ENCODE measurements around the gene KIF6.

KIF6 gene

DNA sequence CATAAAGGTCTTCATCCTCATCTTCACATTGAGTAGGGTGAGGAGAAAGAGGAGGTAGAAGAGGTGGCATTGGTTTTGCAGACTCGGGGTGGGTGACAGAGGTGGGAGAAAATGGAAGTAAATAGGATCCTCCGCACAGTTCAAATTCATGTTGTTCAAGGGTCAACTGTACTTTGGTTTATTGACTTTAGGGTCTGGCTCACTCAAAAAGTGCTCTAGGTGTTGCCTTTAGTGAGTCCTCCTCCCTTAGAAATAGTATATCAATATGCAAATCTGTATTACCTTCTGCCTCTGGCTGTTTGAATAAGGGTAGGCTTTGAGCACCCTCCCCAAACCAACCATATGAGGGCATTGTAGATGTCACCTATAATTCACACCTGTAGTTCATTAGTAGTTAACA, 54.7 kb downstream of the KIF6 start:
- H3K27ac ChIP-seq: peak overlapping the region in 2 of 11 experiments; percentile 28 to 31; a peak in 2 of 22 replicates

DNA sequence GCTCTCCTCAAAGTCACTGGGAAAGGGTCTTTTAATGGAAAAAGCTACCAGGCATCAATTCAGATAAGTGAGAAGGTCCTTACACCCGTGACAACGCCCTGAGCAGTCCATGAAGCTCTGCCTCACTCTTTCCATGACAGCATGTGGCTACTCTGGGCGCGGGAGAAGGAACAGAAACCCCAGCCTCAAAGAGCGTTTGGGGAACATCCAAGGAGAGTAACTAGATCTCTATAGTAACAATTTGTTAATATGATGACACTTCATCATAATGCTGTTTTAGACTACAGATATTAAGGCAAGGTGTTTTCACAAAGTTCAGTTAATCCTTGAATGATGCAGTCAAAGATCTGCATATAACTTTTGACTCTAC, 55.2 kb downstream of the KIF6 start:
- H3K27me3 ChIP-seq: no peaks in the 10 kb centered on the region
- H3K4me3 ChIP-seq: no peak overlapping the region
- no peak for TF ChIP-seq Cebpa-rat (IDR thresholded peaks at IDR 0.05)

More for the DNA sequence above, 54.7 kb downstream of the KIF6 start:
- Histone ChIP-seq H3K4me1 (peaks cover 0 to 28% (median 15%) of the 10 kb centered on the region in 10 experiments; a peak in 16 of 20 replicates), H3K36me3 (no peaks in the 10 kb centered on the region), H3K9me3 (replicated peaks in 1 of 11) (peaks cover 8 to 13% (median 10%) of the 10 kb centered on the region in 11 experiments; a peak in 20 of 22 replicates), H4K20me1 (no peaks in the 10 kb centered on the region), H3K4me3 (no peak overlapping the region), H3K9ac (no peak overlapping the region), H3K27me3 (no peaks in the 10 kb centered on the region), H3K4me2 (peak overlapping the region in 7 of 11 experiments; percentile 22 to 44 (median 39); a peak in 9 of 22 replicates)
- no peak for TF ChIP-seq Cebpa-rat (IDR thresholded peaks at IDR 0.05)

DNA sequence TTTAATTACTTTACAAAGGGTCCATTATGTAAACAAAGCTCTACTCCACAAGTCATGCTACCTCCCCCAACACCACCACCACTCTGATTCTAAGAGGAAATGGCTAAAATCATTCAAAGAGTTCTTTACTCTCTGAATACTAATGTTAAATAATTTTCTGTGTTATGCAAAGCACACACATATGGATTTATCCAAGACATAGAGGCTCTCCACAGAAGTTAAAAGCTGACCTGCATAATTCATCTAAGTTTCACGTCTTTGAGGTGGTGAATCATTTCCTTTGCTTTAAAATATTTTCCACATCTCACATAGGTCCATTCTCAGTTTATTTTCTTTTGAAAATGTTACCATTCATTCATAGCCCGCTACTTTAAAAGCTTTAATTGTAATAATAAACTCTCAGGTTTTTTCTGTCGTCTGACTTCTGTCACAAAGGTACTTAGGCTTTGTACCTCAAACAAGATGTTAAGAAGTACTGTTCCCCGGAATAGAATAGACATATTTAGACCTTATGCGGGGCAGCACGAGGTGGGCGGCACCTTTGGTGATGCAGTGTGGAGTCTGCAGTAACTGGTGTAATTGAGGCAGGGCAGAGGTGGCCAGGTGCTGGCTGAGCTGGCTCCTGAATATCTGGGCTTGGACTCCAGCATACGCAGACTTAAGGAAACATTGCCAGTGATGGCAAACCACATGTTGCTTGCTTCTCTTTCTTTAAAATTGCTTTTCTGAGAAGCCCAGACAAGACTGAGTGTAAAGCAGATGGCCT, 55.8 kb downstream of the KIF6 start:
- Histone ChIP-seq H3K9me3 (replicated peaks in 1 of 11) (peaks cover 6 to 13% (median 9%) of the 10 kb centered on the region in 11 experiments; a peak in 20 of 22 replicates), H3K27ac (peak overlapping the region in 2 of 11 experiments; percentile 25 to 49; a peak in 4 of 22 replicates), H3K4me2 (peak overlapping the region in 4 of 11 experiments; percentile 1 to 45 (median 36); a peak in 5 of 22 replicates), H3K36me3 (no peaks in the 10 kb centered on the region), H3K4me1 (peaks cover 0 to 28% (median 15%) of the 10 kb centered on the region in 10 experiments; a peak in 16 of 20 replicates), H3K9ac (no peak overlapping the region), H3K27me3 (no peaks in the 10 kb centered on the region), H3K4me3 (no peak overlapping the region), H4K20me1 (no peaks in the 10 kb centered on the region)
- TF ChIP-seq Cebpa-rat (IDR thresholded peaks at IDR 0.05): no peak

More for the DNA sequence above, 55.2 kb downstream of the KIF6 start:
- no peak overlapping the region for H3K9ac ChIP-seq
- H3K4me1 ChIP-seq: peaks cover 0 to 28% (median 15%) of the 10 kb centered on the region in 10 experiments; a peak in 16 of 20 replicates
- no peaks in the 10 kb centered on the region for H3K36me3 ChIP-seq
- H3K27ac ChIP-seq: peak overlapping the region in 3 of 11 experiments; percentile 25 to 49 (median 28); a peak in 4 of 22 replicates
- H3K4me2 ChIP-seq: peak overlapping the region in 4 of 11 experiments; percentile 1 to 45 (median 36); a peak in 4 of 22 replicates
- peaks cover 6 to 13% (median 9%) of the 10 kb centered on the region in 11 experiments; a peak in 20 of 22 replicates for H3K9me3 ChIP-seq (replicated peaks in 1 of 11)
- H4K20me1 ChIP-seq: no peaks in the 10 kb centered on the region

DNA sequence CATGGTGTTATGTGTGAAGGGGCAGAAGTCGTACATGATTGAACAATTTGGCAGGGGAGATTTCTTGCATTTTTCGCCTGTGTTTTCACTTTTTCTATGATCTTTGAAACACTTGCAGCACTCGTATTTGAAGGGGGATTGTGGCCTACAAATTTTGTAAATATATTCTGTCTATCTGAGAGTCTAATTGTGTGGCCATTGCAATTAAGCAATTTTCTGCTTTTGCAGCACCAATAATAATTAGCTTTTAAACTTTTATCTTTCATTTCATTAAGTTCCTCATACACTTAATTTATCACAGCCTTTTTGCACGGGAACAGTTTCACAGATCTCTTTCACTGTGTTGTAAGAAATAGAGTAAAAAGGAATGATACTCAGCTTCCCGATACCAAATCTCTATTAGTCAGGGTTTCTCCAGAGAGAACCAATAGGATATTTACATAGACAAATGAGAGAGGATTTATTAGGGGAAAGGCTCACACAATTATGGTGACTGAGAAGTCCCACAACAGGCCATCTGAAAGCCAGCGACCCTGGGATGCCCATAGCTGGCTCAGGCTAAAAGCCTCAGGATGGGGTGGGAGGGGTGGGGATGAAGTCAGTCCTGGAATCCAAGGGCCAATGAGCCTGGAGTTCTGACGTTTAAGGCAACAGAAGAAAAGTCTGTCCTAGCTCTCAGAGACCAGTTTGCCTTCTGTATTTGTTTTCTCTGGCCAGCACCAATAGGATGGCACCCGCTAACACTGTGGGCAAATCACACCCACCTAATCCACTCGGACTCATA, 58.3 kb downstream of the KIF6 start:
- H4K20me1 ChIP-seq: no peaks in the 10 kb centered on the region
- no peaks in the 10 kb centered on the region for H3K36me3 ChIP-seq
- H3K9ac ChIP-seq: no peak overlapping the region
- H3K4me3 ChIP-seq: no peak overlapping the region
- H3K4me1 ChIP-seq: peaks cover 0 to 28% (median 15%) of the 10 kb centered on the region in 10 experiments; a peak in 16 of 20 replicates
- TF ChIP-seq Cebpa-rat (IDR thresholded peaks at IDR 0.05): no peak
- no peaks in the 10 kb centered on the region for H3K27me3 ChIP-seq
- H3K27ac ChIP-seq: no peak overlapping the region
- no peaks in the 10 kb centered on the region for H3K9me3 ChIP-seq (replicated peaks in 1 of 11)
- H3K4me2 ChIP-seq: no peak overlapping the region

DNA sequence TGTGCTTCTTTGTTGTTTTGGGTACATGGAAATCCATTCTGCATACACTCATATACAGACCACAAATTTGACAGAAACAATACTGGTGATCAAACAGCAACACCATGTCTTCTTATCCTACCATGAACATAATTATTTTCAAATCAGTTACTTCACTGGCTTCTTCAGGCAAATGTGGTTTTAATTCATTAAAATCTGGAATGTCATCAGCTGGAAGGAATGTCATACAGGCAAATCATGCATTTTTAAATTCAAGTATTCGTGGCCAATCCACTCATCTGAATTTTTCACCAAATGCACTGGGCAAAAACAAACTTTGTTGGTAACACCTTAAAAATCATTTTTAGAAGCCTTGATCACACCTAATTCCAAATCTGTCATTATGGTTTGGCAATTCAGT, 59.3 kb downstream of the KIF6 start:
- H3K4me3 ChIP-seq: no peak overlapping the region
- H3K9ac ChIP-seq: no peak overlapping the region
- H3K27ac ChIP-seq: no peak overlapping the region
- H3K27me3 ChIP-seq: no peaks in the 10 kb centered on the region
- H3K4me2 ChIP-seq: no peak overlapping the region
- H4K20me1 ChIP-seq: no peaks in the 10 kb centered on the region
- no peaks in the 10 kb centered on the region for H3K9me3 ChIP-seq (replicated peaks in 1 of 11)
- TF ChIP-seq Cebpa-rat (IDR thresholded peaks at IDR 0.05): no peak
- peaks cover 0 to 18% (median 6%) of the 10 kb centered on the region in 10 experiments; a peak in 12 of 20 replicates for H3K4me1 ChIP-seq
- H3K36me3 ChIP-seq: no peaks in the 10 kb centered on the region

DNA sequence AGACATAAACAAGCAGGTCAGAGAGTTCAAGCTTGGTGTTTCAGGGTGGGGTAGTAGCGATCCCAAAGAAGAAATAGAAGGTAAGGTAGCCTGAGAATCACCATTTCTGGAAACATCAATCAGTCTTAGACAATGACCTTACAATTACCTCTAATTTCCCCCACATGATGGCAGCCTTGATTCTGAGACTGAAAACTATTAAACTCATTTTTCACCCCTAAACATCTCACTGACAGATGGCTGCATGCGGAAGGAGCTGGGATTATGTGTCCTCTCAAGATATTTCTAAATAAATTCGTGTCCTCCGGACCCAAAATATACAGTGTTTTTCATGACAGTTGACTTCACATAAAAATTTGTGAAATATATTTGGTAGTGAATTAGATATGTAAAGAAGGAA, 61.0 kb downstream of the KIF6 start:
- no peak overlapping the region for H3K9ac ChIP-seq
- H3K4me2 ChIP-seq: no peak overlapping the region
- H3K4me1 ChIP-seq: peaks cover 0 to 2% (median 0%) of the 10 kb centered on the region in 10 experiments; a peak in 6 of 20 replicates
- no peak for TF ChIP-seq Cebpa-rat (IDR thresholded peaks at IDR 0.05)
- no peaks in the 10 kb centered on the region for H3K36me3 ChIP-seq
- H3K4me3 ChIP-seq: no peak overlapping the region
- no peaks in the 10 kb centered on the region for H3K27me3 ChIP-seq
- no peak overlapping the region for H3K27ac ChIP-seq
- no peaks in the 10 kb centered on the region for H4K20me1 ChIP-seq
- H3K9me3 ChIP-seq (replicated peaks in 1 of 11): peaks cover 0 to 11% (median 6%) of the 10 kb centered on the region in 11 experiments; a peak in 15 of 22 replicates

DNA sequence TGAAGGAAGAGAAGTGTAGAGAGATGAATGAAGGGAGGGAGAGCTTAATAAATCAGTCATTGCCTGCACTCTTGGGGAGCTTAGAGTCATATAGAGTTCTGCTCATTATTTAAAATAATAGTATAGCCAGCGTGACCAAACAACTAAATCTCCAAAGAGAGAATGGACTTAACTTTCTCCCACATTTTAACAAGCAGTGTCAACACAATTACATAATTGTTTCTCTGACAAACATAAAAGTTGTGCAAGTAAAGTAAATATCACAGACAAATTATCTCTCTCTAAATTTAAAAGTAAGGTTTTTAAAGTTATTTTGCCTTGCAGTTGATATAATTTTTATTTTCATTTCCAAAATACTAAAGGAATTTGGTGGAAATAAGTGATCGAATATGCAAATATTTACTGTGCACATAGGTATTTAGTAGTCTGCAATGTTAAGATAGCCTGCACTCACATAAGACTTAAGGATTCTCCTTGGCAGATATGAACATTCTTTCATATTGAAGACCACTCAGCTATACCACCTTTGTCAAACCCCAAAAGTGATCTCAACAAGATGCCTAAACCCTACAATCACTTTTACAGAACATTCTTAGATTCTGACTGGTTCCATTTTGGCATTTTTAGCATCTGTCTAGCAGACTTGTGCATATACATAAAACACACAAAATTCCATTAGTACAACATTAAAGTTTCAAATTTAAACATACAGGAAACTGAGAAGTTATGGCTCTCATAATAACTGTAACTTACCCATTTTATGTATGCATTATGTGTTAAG, 67.7 kb downstream of the KIF6 start:
- no peaks in the 10 kb centered on the region for H3K4me1 ChIP-seq
- no peak for TF ChIP-seq Cebpa-rat (IDR thresholded peaks at IDR 0.05)
- H4K20me1 ChIP-seq: no peaks in the 10 kb centered on the region
- no peaks in the 10 kb centered on the region for H3K27me3 ChIP-seq
- no peaks in the 10 kb centered on the region for H3K36me3 ChIP-seq
- H3K27ac ChIP-seq: no peak overlapping the region
- no peak overlapping the region for H3K4me3 ChIP-seq
- no peak overlapping the region for H3K9ac ChIP-seq
- no peak overlapping the region for H3K4me2 ChIP-seq
- H3K9me3 ChIP-seq (replicated peaks in 1 of 11): peaks cover 0 to 16% (median 6%) of the 10 kb centered on the region in 11 experiments; a peak in 15 of 22 replicates

DNA sequence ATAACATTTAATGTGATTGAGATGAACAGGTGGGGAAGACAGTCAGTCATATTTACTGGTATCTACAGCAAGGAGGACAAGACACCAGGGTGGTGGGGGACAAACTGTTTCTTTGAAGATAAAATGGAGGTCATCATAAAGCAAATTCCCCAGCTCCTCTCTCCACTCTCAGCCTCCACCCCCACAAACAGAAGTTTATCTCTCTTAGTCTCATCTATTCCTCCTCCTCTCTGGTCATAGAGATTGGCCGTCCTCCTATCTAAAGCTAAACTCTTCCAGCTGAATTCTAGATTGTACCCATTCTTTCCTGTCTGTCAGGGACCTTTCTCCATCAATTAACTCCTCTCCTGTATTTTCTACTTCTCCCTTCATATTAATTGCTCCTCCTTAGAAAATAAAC, 71.1 kb downstream of the KIF6 start:
- Histone ChIP-seq H3K36me3 (no peaks in the 10 kb centered on the region), H3K4me3 (no peak overlapping the region), H3K27ac (no peak overlapping the region), H3K4me1 (no peaks in the 10 kb centered on the region), H4K20me1 (no peaks in the 10 kb centered on the region), H3K27me3 (no peaks in the 10 kb centered on the region), H3K4me2 (no peak overlapping the region), H3K9me3 (replicated peaks in 1 of 11) (peaks cover 0 to 5% (median 0%) of the 10 kb centered on the region in 11 experiments; a peak in 6 of 22 replicates), H3K9ac (no peak overlapping the region)
- no peak for TF ChIP-seq Cebpa-rat (IDR thresholded peaks at IDR 0.05)

All from BLaER1 treated with 17β-estradiol and CSF1 and Interleukin-3, amounts not matched to agents 10 nM and 100 nM (cell line).